Fibroblast of skin of back (primary cell): ENCODE data around the gene SYCE3.

Experiments used
- DNase-seq: peaks from one replicate; pipeline ENCODE4 v3.0.0-alpha.2; 2013

The SYCE3 gene

DNA sequence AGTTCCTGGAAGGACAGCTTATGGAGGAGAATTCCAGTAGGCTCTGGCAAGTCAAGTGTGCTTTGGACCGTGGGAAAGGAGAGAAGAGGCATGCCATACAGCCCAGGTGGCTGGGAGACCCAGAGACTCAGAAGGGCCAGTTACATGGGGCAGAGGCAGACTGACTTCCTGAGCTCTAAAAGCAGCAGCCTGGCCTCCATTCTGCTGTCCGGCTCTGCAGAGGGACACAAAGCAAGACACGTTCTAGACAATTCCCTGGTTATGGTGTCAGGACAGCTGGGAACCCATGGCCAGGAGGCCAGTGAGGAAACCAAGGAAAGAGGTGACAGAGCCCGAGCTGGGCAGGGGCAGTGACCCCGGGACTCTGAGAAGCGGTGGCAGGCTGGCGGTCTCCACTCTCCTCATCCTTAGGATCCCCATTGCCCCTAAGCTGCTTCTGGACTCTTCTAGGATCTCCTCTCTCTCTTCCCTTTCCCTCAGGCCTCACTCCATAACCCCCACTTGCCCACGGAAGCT is 12.8 kb upstream of the SYCE3 start:
- no peak for DNase-seq

DNA sequence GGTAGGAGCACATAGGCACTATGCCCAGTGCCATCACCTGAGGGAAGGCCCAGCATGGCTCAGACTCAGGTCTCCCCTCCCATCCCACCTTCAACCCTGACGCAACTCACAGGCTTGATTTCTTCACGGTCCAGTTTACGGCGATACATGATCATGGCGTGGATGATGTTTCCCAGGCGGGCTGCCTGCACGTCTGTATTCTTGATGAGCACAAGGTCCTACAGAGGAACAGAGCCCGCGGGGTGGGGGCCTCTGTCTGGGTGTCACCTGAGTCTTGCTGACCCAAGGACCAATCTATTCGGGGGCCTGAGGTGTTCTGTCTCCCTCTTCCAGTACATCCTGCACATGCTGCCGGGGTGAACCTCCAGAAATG is 11.7 kb upstream of the SYCE3 start:
- DNase-seq: no peak

DNA sequence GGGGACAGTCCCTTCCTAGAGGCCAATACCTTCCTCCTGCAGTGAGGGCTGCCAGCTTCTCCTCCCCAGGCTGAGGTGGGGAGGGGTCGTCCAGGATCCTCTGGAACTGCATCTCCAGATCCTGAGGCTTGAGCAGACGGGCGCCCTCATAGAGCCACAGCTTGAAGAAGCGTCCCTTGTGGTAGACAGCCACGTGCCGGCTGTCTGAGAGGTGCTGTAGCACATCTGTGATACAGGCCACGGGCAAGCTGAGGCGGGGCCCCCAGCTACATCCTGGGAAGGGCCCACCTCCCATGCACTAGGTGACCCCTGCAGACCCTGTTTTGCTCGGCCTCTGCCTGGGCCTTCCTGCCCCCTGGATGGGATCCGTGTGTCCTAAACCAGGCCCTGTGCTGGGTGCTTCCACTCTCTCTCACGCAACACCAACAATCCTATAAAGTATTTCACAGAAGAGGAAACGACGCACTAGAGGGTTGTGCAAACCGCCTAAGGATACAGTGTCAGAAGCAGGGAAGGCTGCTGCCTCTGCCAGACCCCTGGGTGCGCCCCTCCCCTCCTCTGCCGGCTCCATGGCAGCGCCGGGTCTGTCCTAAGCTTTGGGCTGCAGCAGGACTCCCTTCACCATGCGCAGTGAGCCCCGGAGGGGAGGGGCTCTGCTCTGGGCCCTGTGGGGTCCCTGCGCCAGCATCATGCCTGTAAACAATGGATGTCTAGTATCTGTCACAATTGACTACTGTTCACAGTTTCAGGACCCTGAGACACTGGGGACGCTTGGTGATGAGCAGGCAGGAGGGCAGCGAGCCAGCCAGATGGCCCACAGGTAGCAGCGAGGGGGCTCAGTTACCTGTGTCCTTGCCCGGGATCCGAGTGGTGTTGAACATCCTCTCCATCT is 11.0 kb upstream of the SYCE3 start:
- no peak for DNase-seq

DNA sequence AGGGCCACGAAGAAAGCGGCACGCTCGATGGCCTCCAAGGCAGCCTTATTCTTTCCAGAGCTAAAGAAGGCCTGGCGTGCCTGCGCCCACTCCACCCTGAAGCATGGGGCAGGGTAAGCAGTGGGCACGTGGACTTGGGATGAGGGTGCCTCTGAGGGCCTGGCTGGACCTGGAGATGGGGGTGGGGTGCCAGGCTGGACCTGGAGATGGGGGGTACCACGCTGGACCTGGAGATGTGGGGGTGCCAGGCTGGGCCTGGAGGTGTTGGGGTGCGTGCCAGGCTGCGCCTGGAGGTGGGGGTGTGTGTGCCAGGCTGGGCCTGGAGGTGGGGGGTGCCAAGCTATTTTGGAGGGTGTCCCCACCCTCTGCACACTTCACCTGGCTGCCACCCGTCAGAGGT is 10.2 kb upstream of the SYCE3 start:
- no peak for DNase-seq

DNA sequence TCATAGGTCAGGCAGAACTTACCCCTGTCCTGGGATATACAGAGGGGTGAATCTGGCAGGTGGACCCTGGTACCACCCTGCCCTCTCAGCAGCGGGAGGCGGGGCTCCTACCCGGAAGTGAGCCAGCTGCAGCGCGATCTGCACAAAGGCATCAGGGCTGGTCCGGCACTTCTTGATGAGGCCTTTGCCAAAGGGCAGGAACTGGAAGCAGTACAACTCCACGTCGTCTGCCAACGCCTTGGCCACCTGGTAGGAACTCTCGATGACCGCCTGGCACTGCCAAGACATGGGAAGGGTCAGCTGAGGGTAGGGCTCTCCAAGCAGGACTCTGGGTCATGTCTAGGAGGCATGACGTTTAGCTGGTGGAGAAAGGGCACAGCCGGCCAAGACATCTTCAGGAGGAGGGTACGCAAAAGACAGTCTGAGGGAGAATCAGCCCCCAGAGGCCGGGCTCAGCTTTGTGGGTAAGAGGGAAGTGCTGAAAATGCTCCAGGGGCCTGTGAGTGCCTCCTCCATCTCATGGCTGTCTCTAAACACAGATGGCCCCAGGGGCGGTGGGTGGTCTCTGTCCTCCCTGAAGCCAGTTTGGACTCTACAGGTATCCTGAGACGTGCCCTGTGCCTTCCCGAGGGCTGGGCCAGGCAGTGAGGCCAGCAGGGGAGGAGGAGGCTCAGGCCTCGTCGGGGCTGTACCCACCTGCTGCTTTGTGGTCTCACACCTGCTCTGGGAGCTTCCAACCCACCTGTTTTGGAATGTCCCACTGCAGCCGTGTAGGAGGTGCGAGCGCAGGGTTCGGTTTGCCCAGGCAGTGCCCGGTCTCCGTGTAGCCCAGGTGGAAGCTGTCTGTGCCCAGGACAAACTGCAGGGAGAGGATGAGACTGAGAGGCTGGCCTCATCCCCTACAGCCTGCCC is 8.8 kb upstream of the SYCE3 start:
- no peak for DNase-seq

DNA sequence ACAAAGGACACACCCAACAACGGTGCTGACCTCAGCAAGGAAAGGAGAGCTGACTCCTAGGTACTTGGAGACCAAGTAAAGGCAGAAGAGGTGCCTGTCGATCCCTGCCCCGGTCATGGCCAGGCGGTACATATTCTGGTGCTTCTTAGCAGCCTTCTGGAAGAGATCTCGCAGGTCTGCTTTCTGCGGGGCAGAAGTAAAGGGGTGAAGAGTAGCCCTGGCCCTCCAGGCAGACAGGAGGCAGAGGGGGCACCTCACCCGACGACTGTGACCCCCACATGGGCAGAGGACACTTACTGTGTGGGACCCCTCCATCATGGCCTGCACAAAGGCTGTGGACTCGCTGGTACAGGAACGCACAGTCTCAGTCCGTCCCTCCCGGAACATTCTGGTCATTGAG is 8.1 kb upstream of the SYCE3 start:
- DNase-seq: no peak

DNA sequence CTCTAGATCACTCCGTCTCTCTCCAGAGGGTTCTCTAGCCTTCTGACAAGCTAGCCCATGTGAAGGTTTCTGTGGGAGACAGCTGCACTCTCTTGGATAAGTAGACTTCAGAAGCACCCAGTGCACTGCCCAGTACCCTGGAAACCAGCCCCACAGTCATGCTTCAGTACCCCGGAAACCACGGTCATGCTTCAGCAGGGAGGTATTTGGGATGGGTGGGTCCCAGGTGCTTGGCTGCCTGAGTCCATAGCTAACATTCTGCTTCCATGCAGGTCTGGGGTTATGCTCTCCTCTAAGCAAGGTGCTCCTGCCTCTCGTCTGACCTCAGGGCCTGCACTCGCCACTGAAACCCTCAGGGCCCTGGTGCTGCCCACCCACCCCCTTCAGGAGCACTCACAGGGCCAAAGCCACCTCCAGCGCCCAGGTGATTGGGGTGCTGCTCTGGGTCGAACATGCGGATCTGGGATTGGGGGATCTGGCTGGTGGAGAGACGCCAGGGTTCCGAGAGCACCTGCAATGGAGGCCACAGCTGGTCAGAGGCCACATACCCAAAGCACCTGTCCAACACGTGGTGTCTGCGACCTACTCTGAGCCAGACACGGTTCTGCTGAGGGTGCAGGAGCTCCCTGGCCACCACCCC is 7.3 kb upstream of the SYCE3 start:
- no peak for DNase-seq

DNA sequence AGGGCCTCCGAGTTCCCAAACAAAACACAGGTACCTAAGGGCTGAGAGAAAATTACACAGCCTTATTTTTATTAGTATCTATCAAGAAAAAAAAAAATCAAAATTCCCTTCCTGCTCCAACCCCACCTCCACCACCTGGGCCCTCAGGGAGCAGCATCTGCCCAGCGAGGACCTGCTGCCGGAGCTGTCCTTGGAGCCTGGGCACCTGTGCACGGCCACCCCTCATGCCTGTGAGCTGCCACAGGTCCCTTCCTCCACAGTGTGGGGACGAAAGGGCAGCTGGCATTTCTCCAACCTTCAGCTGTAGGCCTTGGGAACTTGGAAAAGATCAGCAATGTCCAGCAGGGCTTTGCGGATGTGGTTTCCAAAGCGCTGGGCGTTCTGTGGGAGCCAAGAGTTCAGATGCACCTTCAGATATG is 6.3 kb upstream of the SYCE3 start:
- DNase-seq: no peak

DNA sequence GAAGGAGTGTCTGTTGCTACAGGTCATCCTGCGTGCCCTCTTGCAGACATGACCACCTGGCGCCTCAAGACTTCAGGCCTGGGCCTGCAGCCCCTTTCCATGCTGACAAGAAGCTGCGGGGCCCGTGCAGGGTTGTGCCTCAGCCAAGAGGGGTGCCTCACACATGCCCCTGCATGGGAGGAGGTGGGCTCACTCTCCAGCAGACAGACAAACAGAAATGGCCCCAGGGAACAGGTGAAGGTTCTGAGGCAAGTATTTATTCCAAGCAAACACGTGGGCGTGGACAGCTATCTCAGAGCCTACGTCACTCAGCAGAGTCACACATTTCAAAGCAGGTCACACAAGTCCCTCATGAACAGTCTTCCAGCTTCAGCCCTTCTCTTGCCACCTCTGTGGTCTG is 5.9 kb upstream of the SYCE3 start:
- no peak for DNase-seq

DNA sequence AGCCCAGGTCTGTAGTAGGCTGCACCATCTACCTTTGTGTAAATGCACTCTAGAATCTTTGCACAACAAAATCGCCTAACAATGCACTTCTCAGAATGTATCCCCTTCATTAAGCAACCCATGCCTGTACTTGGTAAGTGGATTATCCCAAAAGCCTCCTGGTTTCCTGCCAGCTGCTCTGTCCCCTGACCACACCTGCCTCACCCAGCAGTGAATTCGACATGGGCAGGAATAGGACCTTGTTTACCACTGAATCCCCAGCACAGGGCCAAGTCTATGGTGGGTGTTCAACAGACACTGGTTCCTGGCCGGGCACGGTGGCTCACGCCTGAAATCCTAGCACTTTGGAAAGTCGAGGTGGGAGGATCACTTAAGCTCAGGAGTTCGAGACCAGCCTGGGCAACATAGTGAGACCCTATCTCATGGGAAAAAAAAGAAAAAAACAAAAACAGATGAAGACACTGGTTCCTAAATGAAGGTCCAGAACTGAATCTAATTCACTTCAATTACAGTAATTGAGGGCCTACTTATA is 5.1 kb upstream of the SYCE3 start:
- no peak for DNase-seq

DNA sequence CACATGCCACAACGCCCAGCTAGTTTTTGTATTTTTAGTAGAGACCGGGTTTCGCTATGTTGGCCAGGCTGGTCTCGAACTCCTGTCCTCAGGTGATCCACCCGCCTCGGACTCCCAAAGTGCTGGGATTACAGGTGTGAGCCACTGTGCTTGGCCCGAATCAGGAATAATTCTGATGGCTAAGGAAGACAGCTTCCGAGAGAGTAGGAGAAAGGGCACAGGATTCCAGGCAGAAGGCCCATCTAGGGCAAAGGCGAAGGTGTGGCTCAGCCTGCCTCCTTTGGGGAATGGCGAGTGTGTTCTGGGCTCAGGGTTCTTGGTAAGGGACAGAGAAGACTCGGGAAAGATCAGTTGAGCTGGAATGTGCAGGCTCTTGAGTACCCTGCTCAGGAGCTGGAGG is 1.6 kb upstream of the SYCE3 start:
- DNase-seq: no peak

DNA sequence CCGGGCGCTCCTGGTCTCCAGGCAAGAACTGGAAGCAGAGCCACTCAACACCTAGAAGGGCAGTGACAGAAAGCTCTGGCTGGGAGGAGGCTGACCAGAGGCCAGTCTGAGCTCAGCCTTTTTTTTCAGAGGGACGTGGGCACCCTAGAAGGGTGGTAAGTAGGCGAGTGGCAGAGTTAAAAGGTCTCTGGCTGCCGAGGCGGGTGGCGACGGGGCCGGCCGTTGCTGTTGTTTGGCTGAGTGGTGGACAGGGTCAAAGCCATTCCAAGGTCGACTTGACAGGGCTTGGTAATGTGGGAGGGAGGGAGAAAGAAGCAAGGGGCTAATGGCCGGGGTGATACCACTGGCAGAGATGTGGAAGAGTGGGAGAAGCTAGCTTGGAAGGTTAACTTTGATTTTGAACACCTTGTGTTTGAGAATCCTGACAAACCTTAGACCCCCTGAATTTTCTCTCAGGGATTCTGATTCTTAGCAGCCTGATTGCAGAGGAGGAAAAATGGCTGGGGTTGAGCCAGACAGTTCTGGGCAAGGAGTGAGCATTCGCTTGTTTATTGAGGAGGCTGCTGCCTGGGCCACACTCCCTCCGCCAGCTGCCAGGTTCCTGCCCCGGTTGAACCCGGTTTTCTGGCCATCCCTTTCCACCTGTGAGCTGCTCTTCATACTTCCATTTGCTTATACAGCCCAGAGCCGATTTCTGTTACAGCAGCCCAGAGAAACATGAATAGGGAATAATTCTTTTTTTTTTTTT is 868 bp upstream of the SYCE3 start:
- no peak for DNase-seq

DNA sequence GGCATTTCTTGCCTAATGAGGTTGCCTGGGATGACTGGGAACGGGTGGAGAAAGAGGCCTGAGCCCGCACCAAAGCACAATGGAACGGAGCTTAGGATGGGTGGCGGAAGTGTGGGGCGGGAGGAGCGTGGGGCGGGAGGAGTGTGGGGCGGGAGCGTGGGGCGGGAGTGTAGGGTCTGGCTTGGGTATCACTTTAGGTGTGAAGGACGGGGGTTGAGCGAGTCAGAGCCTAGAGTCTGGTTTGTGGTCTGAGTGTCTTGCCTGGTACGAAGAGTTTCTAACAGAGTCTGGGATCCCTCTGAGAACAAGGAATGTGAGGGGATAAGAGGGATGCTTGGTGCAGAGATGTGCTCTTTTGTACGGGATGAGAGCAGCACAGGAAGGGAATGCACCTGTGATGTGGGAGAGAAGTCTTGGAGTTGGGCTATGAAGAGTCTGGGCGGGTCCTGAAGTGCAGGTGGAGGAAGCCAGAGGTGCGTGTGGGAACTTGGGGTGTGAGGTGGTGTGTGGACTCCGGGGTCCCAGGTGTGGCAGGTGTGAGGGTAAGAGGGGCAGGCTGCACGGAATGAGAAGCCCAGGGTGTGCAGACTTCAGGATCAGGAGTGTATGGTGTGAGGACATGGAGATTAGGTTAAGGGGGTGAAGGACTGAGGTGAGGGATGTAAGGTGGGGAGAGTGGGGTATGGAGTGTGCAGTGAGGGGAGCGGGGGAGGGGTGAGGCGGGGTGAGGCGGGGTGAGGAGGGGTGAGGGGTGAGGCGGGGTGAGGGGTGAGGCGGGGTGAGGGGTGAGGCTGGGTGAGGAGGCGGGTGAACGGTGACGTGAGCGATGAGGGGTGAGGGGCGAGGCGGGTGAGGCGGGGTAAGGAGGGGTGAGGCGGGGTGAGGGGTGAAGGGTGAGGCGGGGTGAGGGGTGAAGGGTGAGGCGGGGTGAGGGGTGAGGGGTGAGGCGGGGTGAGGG is 1.0 kb downstream of the SYCE3 start:
- DNase-seq: no peak

DNA sequence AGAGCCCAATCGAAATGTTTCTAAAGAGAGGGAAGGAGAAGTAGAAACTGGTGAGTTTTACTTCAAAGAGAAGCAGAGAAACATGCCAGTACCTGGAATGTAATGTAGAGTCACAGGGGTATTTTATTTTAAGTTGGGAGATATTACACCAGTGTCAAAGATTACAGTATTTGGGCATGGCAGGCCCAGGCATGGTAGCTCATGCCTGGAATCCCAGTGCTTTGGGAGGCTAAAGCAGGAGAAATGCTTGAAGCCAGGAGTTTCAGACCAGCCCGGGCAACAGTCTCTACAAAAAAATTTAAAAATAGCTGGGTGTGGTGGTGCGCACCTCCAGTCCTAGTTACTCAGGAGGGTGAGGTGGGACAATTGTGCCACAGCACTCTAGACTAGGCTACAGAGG is 2.7 kb downstream of the SYCE3 start:
- no peak for DNase-seq

DNA sequence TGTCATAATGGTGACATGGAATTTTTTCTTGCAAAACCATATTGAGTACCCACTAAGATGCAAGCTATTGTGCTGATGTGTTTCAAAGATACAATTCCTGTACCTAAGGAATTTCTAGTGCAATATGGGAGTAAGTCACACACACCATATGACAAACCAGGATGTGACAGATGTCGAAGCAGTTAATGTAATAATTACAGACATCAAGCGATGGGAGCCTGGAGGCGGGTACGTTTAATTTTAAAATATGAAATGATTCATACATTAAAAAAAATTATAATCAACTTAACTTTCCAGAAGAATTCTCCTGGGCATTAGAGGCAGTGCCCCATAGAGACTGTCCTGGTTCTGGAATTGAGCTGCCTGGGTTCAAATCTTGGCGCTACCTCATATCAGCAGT is 6.0 kb downstream of the SYCE3 start:
- DNase-seq: no peak

DNA sequence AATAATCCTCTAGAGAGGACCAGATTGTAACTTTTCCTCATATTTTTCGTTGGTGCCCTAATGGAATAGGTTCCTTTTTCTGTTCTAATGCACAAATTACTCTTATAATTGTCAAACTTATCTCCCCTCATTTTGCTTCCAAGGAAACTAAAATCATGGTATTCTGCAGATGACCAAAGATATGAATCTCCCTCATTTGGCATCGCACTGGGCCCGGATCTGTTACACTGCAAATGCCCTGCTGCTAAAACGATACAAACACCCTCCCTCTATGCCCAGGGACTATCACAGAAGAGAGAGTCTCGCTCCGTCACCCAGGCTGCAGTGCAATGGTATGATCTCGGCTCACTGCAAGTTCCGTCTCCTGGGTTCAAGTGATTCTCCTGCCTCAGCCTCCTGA is 9.4 kb downstream of the SYCE3 start:
- DNase-seq: no peak

DNA sequence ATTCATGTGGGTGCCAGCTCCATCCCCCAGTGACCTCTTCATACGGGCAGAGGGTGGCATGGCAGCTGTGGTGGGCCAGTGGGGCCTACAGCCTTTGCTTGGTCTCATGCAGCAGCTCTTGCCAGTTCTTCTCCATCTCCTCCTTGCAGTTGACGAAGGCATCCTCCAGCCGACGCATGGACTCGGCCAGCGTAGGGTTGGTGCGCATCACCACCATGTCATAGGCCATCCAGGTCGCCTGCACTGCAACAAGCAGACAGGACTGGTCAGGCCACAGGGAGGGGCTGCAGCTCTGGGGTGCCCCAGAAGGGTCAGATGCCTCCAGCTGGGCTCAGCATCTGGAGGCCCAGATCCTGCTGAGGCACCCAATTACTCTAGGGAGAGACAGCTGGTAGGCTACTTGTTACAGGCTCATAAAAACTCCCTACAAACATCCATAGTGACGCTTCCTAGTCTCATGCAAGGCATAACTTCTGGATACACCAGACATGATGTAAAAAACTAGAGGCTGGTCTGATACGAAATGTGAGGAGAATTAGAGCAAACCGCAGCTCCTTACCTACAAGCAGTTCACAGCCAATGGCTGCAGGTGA is 11.5 kb downstream of the SYCE3 start:
- DNase-seq: no peak

DNA sequence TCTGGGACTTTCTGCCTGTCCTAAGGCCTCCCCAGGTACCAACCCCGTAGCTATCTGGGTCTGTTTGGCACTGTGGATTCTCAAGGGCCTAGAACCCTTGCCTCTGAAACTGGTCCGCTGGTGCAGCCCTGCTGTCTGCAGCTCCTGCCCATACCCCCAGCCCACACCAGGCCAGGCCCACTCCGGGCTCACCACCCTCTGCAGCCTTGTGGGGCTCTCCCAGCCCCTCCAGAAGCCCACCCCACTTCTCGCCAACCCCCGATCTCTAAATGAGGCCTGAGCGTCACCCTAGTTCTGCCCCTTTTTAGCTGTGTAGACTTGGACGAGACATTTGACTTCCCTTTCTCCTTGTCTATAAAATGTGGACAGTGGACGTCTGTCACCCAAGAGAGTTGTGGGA is 12.3 kb downstream of the SYCE3 start:
- DNase-seq: no peak

DNA sequence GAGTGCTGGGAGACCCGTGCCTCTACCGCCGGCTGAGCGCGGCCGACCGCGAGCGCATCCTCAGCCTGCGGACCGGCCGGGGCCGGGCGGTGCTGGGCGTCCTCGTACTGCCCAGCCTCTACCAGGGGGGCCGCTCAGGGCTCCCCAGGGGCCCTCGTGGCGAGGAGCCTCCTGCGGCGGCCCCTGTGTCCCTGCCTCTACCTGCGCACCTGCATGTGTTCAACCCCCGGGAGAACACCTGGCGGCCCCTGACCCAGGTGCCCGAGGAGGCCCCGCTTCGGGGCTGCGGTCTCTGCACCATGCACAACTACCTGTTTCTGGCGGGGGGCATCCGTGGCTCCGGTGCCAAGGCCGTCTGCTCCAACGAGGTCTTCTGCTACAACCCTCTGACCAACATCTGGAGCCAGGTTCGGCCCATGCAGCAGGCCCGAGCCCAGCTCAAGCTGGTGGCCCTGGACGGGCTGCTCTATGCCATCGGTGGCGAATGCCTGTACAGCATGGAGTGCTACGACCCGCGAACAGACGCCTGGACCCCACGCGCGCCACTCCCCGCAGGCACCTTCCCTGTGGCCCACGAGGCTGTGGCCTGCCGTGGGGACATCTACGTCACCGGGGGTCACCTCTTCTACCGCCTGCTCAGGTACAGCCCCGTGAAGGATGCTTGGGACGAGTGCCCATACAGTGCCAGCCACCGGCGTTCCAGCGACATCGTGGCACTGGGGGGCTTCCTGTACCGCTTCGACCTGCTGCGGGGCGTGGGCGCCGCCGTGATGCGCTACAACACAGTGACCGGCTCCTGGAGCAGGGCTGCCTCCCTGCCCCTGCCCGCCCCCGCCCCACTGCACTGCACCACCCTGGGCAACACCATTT is 13.6 kb downstream of the SYCE3 start:
- no peak for DNase-seq
